Endothelial cell of umbilical vein (primary cell): ENCODE measurements around the gene CACNG4.

Experiments used
- EZH2 ChIP-seq: IDR thresholded peaks from 2 replicates; pipeline ENCODE4 v1.6.1; 2012; ENCODE audit warnings: borderline replicate concordance, low read depth, mild to moderate bottlenecking, moderate library complexity, low read length, inconsistent platforms; ENCODE audit not compliant: severe bottlenecking
- JUN ChIP-seq: IDR thresholded peaks from 2 replicates; pipeline ENCODE4 v1.6.1; 2011; ENCODE audit warnings: borderline replicate concordance, low read depth; ENCODE audit not compliant: insufficient read length, insufficient read depth
- MYC ChIP-seq: IDR thresholded peaks from one replicate; pipeline ENCODE4 v1.6.1; 2011; ENCODE audit warnings: mild to moderate bottlenecking, low read depth, low read length
- POLR2A ChIP-seq: IDR thresholded peaks from 2 replicates; pipeline ENCODE4 v1.6.1; 2012; ENCODE audit warnings: low read depth, mild to moderate bottlenecking, control low read depth, low read length
- TF ChIP-seq, protein P1 (sequence below), 2 donors: IDR thresholded peaks; 1 replicate in 1 of 2; 2 replicates in 1 of 2; pipeline ENCODE4 v1.5.1; 2011; ENCODE audit warnings: low read length in 2 of 2, mild to moderate bottlenecking in 2 of 2, moderate library complexity in 2 of 2, control low read depth in 1 of 2, inconsistent platforms in 1 of 2, low read depth in 1 of 2; ENCODE audit not compliant: insufficient read depth in 1 of 2; ENCODE audit errors: extremely low read depth in 1 of 2

DNA sequence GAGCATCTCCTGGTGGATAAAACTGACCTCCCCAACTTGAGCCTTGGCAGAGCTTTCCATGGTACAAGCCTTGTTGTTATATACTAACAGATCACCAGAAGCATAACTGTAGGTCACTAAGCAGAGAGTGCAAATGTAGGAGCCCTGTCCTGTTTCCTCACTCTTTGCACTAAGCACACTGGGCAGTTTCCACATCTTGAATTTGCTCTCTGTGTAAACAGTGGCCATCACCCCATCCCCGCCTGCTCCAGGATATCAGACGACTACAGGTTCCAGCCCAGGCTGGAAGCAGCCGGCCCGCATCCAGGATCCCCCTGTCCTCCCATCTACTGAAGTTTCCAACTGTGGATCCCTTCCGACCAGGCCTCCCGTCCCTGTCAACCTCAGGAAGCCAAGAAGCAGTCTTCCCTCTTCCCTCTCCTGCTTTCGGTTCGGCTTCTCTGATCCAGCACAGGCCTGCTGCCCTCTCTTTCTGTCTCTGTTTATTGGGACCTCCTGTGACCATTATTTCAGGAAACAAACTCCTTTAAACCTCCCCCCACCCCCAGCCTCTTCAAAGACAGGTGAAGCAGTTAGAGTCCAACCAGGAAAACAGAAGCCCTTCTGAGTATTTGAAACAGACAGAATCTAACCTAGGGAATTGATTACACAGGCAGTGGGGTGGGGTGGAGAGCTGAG, 22.6 kb upstream of the CACNG4 start:
- TF ChIP-seq MYC, result no peak
- no peak for TF ChIP-seq EZH2
- no peak for TF ChIP-seq POLR2A
- TF ChIP-seq, protein P1, sequence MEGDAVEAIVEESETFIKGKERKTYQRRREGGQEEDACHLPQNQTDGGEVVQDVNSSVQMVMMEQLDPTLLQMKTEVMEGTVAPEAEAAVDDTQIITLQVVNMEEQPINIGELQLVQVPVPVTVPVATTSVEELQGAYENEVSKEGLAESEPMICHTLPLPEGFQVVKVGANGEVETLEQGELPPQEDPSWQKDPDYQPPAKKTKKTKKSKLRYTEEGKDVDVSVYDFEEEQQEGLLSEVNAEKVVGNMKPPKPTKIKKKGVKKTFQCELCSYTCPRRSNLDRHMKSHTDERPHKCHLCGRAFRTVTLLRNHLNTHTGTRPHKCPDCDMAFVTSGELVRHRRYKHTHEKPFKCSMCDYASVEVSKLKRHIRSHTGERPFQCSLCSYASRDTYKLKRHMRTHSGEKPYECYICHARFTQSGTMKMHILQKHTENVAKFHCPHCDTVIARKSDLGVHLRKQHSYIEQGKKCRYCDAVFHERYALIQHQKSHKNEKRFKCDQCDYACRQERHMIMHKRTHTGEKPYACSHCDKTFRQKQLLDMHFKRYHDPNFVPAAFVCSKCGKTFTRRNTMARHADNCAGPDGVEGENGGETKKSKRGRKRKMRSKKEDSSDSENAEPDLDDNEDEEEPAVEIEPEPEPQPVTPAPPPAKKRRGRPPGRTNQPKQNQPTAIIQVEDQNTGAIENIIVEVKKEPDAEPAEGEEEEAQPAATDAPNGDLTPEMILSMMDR (IDR thresholded peaks at IDR 0.05; ENCODE audit: extremely low read depth in 1 of 2, insufficient read depth in 1 of 2, low read depth in 1 of 2, low read length in 2 of 2), result no peak
- no peak for TF ChIP-seq JUN
